NCI-H2196 treated with DMSO at 0.1 percent for 48 hours (cell line): ENCODE data around the gene U2AF1L4.
A peak's percentile ranks its signal among the peaks of the same experiment; 100 is the strongest.

Experiments used
- DNase-seq: peaks from one replicate; lab custom pipeline; 2025; ENCODE audit not compliant: unreplicated experiment; lab: John Stamatoyannopoulos, UW

The U2AF1L4 gene, protein sequence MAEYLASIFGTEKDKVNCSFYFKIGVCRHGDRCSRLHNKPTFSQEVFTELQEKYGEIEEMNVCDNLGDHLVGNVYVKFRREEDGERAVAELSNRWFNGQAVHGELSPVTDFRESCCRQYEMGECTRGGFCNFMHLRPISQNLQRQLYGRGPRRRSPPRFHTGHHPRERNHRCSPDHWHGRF

DNA sequence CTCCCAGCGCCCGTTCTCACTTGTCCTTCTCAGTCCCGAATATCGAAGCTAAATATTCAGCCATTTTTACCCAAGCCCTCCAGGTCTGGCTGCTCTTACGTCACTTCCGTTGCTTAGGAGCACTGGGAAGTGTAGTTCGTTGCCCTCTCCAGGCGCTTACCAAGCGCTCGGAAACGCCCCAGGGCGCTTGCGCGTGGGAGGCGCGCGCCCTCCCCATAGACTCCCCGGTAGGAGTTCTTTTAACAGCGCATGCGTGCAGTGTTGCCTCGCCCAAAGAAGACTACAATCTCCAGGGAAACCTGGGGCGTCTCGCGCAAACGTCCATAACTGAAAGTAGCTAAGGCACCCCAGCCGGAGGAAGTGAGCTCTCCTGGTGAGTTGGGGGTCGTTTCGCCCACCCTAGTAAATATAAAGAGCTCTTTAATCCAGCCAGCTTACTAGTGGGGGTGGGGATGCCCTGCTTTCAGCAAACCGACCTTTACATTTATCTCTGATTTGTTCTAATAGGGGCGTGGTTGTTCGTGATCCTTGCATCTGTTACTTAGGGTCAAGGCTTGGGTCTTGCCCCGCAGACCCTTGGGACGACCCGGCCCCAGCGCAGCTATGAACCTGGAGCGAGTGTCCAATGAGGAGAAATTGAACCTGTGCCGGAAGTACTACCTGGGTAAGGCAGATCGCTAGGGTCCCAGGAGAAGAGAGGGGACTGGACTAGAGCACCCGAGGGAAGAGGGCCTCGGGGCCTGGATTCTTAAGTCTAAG is at the start of gene U2AF1L4, which contains the start of gene PSENEN:
Gene U2AF1L4, minus strand, starts transcription at position 91 of the 759 bp plus-strand sequence. Its CDS starts 27 bp downstream, at position 64.
Gene PSENEN, plus strand, starts transcription at position 324 of the 759 bp plus-strand sequence. Its CDS starts 280 bp downstream, at position 604.
- DNase-seq, result peak; percentile 99

DNA sequence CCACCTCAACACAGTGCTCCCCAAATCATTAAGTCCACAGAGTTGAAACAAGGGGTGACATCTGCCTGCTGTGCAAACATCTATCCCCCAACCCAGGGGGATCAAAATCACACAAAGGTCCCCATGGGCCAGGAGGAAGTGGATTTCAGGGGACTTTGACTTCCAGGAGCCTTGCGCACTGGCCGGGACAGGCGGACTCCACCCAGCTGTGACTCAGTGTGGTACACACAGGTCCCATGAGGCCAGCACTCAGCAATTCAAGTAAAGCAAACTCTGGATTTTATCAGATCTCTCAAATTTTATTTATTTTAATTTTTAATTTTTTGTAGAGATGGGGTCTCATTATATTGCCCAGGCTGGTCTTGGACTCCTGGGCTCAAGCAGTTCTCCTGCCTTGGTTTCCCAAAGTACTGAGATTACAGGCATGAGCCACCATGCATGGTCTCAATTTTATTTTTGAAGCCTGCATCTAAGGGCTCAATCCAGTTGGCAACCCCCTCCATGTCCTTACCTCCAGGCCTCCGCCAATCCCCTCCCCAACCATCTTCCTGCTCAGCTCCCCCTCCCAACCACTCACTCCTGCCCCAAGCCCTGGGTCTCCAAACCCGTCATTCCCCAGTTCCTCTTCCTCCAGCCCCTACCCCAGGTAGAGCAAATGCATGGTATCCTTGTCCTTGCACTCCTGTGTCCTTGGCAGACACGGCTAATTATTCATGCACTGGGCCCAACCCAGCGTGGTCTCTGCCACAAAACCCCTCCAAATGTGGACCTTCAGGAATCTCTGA is 48.4 kb upstream of the U2AF1L4 start:
- no peak for DNase-seq

DNA sequence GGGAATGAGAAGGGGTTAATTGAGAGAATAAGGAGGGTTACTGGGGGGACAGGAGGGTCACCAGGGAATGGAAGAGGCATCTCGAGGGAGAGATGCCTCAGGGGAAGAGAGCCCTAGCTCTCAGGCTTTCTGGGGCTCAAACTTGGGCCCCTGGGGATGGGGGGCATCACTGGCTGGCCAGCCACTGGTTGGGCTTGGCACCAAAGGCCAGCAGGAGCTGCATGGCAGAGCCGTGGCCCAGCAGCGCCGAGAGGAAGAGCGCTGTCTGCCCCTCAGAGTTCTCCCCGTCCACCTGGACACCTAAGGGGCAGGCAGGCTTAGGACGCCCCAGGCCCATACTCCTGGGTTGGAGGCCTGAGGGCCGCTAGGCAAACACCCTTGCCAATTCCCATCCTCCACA is 47.7 kb upstream of the U2AF1L4 start:
- no peak for DNase-seq

DNA sequence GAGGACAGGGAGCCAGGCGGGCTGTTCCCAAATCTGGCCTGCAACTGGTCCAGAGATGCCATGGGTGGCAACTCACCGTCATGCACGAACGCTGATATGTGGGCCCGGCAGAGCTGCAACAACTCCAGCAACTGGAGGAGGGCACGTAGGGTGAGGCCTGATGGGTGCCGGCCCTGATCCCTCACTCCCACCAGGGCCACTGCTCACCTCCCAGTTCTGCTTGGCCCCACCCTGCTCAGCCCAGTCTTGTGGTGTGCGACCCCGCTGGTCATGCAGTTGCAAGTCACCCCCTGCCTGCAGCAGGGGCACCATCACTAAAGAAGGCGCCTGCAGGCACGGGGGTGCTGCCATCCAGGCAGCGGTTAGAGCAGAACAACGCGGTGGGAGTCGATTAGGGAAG is 47.1 kb upstream of the U2AF1L4 start:
- DNase-seq, result no peak

DNA sequence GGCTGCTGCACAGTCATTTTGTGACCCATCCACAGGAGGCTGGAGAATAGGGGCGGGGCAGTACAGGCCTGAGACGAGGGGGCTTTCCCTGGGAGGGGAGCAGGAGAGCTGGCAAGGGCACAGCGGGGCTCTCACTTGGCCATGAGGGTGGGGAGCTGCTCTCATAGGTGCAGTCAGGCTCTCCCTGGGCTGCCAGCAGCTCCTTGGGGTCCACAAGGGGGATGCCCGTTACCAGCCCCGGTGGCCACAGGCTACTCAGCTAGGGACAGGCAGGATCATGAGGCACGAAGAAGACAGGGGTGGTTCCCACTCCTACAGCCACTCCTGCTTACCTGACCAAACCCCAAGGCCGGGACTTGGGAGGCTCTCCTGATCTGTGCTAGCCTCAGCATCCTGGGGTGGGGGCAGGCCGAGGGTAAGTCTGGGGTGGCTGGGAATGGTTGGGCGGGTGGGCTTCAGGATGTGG is 46.6 kb upstream of the U2AF1L4 start:
- DNase-seq, result no peak

DNA sequence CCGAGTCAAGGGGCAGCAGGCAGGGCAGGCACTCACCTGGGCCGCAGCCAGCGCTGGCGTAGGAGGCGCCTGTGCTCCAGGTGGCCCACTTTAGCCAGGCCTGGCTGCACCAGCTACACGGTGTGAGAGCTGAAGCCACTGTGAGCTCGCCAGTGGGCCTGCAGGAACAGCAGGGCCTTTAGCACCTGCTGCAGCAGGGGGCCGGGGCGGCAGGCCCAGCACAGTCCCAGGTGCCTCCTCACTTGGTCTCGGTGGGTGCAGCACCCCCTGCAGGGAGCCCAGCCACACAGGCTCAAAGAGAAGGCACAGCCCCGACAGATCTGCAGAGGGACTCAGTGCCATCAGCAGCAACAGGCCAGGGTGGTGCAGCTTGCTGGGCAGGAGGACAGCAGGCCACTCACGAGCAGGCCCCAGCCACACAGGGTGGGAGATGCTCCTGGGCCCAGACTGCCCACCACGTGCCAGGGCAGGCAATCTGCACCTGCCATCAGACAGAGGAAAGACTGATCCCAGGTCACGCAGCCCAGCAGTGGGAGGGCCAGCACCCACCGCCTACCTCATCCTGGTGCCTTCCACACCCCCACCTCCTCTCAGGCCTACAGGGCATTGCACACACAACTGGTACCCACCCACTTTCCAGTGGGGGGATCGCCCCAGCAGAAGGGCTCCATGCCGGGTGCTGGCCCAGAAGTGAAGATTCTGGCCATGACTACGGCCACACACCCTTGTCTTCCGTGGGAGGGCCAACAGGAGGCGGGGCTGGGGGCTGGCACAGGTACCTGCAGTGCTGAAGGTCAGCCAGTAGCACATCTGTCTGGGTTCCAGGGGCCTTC is 46.0 kb upstream of the U2AF1L4 start:
- DNase-seq, result no peak

DNA sequence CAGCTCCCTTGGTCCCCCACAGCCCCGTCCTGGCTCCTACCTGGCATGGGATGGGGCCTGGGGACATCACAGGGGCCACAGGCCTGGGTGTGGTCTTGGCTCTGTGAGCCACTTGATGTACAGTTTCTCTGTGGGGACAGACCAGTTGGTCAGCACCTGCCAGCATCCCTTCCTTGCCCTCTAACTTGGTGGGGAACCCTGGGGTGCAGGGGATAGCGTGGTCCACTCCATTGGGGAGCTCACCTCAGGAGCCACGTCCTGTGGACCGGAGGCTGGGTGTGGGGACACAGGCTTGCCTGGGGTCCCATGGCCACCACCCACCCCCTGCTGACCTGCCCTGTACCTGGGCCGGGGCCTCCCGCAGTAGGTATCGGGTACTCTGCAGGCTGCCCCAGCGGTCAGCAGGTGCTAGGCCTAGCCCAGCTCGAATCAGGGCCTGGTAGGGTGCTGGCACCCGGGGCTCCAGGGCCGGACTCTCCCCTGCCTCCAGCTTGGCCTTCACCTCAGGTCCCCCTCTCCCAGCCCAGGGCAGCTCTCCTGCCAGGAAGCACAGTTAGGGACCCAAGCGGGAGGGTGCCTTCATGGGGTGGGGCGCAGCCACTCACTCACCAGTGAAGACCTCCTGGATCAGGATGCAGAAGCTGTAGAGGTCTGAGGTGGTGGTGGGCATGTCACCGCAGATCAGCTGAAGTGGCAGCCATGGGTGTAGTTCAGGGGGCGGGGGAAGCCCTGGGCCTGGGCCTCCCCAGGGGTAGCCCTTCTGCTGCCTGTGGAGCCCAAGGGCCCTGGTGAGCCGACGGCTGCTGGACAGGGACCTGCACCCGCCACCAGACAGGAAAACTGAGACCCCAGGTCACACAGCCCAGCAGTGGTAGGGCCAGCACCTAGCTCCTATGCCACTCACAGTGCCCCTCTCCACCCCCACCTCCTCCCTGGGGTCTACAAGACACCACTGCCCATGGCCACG is 45.0 kb upstream of the U2AF1L4 start:
- DNase-seq, result no peak

DNA sequence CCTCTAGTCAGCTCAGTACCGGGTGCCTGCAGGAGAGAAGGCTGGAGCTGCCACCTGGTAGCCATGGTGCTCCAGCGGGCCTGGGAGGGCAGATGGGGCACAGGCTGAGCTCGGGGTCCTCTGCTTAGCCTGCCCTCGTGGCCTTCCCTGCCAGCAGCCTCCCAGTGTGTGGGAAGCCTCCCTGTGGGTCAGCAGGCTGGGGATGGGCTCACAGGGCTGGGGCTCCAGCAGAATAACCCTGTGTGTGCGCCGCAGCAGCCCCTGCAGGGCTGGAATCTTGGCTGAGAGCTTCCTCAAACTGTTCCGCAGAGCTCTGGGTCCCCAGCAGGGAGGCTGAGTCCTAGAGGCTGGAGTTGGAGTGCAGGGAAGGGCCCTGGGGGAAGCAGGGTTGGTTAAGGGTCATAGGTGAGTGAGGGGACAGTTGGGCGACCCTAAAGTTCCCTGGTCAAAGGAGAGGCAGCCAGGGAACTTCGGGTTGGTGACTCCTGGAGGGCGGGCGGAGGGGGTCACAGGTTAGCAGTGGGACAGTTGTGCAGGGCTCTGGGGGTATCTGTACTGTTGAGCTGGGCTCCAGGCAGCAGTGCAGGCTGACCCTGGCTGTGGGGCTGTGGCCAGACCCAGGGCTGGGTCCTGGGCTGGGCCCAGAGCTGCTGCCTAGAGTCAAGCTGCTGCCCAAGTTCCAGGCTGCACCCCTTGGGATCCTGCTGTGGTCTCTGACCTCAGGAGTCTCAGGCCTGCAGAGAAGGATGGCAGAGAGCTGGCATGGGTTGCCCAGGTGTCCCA is 44.2 kb upstream of the U2AF1L4 start:
- no peak for DNase-seq

DNA sequence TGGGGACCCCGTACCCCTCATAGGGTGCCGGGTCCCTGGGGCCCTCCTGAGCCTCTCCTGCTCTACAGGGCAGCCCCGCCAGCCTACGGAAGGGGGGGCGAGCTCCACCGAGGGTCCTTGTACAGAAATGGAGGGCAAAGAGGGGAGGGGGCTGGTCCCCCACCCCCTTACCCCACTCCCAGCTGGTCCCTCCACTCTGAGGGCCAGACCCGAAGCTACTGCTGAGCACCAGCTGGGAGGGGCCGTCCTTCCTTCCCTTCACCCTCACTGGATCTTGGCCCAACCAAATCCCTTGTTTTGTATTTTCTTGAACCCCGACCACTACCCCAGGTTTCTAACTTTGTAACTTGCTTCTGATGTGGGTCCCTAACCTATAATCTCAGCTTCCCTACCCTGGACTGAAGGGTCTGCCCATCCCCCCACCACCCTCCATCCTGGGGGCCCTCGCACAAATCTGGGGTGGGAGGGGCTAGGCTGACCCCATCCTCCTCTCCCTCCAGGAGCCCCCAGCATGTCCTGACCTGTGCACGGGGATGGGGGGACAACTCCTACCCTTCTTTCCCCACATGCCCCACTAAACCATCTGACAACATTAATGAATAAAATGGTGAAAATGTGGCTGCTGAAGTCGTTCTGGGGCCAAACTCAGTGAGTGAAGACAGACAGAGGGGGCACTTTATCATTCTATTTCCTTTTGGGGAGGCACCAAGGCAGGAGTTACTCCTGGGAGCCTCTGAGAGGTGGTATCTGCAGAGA is 43.2 kb upstream of the U2AF1L4 start:
- DNase-seq, result no peak

DNA sequence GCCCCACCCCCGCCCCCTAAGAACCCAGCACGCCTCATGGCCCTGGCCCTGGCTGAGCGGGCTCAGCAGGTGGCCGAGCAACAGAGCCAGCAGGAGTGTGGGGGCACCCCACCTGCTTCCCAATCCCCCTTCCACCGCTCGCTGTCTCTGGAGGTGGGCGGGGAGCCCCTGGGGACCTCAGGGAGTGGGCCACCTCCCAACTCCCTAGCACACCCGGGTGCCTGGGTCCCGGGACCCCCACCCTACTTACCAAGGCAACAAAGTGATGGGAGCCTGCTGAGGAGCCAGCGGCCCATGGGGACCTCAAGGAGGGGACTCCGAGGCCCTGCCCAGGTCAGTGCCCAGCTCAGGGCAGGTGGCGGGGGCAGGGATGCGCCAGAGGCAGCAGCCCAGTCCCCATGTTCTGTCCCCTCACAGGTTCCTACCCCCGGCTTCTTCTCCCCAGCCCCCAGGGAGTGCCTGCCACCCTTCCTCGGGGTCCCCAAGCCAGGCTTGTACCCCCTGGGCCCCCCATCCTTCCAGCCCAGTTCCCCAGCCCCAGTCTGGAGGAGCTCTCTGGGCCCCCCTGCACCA is 42.1 kb upstream of the U2AF1L4 start:
- no peak for DNase-seq

DNA sequence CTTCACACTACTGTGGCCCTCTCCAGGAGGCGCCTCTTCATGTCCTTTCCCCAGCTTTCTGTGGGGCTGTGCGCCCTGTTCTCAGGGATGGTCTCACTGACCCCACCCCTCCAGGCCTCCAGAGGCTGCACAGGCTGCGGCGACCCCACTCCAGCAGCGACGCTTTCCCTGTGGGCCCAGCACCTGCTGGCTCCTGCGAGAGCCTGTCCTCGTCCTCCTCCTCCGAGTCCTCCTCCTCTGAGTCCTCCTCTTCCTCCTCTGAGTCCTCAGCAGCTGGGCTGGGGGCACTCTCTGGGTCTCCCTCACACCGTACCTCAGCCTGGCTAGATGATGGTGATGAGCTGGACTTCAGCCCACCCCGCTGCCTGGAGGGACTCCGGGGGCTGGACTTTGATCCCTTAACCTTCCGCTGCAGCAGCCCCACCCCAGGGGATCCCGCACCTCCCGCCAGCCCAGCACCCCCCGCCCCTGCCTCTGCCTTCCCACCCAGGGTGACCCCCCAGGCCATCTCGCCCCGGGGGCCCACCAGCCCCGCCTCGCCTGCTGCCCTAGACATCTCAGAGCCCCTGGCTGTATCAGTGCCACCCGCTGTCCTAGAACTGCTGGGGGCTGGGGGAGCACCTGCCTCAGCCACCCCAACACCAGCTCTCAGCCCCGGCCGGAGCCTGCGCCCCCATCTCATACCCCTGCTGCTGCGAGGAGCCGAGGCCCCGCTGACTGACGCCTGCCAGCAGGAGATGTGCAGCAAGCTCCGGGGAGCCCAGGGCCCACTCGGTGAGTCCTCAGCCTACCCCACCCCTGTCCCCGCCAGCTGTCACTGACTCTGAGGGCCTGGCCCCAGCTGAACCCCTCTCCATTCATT is 41.3 kb upstream of the U2AF1L4 start:
- DNase-seq, result no peak

DNA sequence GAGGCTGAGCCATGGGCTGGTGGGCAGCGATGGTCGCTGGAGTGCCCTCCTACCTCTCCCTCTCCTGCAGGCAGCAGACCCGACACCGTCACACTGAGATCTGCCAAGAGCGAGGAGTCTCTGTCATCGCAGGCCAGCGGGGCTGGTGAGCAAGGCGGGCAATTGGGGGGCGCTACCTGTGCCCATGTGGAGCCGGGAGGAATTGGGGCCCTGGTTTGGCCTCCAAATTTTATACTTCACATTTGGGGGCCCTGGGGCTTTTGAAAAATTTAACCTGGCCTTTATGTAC is 40.1 kb upstream of the U2AF1L4 start:
- no peak for DNase-seq

DNA sequence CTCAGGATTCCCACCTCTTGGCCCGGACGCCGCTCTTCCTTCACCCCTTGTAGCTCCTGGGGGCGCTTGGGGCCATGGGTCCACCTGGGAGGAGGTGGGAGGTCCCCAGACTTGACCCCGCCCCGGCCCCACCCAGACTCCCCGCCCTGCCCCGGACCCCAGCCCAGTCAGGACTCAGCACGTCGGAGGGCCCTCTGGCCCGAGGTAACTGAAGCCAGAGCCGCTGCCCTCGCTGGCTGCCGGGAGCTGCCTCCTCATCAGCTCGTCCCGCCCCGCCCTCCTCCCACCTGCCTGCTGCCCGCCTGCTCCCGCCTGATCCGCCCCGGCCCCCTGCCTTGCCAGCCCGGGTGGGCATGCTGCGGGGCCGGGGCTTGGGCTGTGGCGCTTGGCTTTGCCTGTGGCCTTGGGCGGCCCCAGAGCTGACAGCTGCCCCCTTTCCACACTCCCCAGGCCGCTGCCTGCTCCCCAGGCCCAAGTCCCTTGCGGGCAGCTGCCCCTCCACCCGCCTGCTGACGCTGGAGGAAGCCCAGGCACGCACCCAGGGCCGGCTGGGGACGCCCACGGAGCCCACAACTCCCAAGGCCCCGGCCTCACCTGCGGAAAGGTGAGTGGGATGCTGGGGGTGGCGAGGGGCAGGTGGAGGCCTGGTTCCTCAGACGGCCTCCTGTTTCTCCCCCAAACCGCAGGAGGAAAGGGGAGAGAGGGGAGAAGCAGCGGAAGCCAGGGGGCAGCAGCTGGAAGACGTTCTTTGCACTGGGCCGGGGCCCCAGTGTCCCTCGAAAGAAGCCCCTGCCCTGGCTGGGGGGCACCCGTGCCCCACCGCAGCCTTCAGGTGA is 39.5 kb upstream of the U2AF1L4 start:
- no peak for DNase-seq

DNA sequence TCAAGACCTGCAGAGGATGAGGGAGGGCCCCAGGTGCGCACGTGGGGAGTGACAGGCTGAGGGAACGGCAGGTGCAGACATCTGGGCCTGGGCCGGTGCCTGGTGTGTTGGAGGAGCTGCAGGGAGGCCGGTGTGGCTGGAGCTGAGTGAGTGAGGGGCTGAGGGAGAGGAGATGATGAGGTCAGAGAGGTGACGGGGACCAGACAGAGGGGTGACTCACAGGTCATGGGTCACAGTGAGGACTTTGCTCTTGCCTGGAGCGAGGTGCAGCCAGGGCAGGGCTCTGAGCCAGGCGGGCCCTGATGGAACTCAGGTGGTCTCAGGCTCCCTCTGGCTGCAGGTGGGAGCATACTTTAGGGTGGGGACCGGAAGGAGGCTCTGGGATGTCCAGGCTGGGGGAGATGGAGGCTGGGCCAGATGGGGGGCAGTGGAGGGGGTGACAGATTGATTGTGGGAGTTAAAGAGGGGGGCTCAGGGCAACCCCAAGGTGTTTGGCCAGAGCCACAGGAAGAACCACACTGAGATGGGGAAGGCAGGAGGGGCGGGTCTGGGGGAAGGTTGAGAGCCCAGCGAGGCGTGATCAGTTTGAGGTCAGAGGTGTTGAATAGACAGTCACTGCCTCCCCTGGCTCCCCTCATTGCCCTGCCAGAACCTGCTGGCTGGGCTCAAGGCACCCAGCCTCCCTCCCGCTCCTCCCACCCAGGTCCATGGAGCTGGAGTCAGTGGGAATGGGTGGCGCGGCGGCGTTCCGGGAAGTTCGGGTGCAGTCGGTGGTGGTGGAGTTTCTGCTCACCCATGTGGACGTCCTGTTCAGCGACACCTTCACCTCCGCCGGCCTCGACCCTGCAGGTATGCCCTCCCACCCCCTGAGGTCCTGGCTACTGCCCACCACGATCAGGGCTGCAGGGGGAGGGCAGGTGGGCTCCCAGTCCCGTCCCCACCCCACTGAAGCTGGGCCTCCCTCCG is 38.5 kb upstream of the U2AF1L4 start:
- no peak for DNase-seq

DNA sequence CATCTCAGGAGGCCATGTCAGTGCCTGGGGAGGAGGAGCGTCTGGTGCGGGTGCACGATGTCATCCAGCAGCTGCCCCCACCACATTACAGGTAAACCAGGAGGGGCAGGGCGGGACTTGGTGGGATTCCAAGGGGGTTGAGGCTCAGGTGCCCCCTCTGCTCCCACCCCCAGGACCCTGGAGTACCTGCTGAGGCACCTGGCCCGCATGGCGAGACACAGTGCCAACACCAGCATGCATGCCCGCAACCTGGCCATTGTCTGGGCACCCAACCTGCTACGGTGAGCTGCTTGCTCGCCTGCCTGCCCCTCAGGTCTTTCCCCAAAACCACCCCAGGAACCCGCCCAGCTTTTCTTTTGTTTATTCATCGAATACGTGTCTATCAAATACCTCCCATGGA is 37.4 kb upstream of the U2AF1L4 start:
- DNase-seq, result no peak
